ENCODE data around the gene ZMYND19.
A peak's percentile ranks its signal among the peaks of the same experiment; 100 is the strongest.

ZMYND19 gene

GRCh38 chr9:137621131-137621757 lies 30.9 kb upstream of the ZMYND19 start:
- H3K9me3 ChIP-seq: no peaks in the 10 kb centered on the region
- no peak for TF ChIP-seq CTCF (IDR thresholded peaks at IDR 0.05)
- H3K27ac ChIP-seq: no peak overlapping the region
- H3K4me3 ChIP-seq (ENCODE audit: low read depth in 1 of 2, low read length in 1 of 2): no peak overlapping the region
- peaks cover 7% of the 10 kb centered on the region for H3K36me3 ChIP-seq
- H3K27me3 ChIP-seq: no peaks in the 10 kb centered on the region
- H3K4me1 ChIP-seq (ENCODE audit: control insufficient read depth in 1 of 2, insufficient read depth in 1 of 2, low read depth in 1 of 2, low read length in 1 of 2): peaks cover 41 to 45% of the 10 kb centered on the region in 2 experiments

DNA sequence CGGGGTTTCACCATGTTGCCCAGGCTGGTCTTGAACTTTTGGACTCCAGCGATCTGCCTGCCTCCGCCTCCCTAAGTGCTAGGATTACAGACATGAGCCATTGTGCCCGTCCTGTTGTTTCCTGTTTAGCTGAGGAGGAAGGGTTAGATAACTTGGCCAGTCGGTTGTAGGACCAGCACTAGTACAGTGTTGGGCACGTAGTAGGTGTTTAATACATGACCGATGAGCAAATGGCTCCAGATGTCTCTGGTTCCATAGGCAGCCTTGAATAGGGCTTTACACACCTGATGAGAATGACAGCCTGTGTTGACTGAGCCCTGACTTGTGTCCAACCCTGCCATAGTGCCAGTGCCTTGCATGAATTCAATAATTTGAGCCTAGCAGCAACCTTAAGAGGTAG lies 30.3 kb upstream of the ZMYND19 start:
- Histone ChIP-seq H3K27ac (no peak overlapping the region), H3K4me3 (ENCODE audit: low read depth in 1 of 2, low read length in 1 of 2) (peak overlapping the region in 1 of 2 experiments; percentile 66), H3K4me1 (ENCODE audit: control insufficient read depth in 1 of 2, insufficient read depth in 1 of 2, low read depth in 1 of 2, low read length in 1 of 2) (peaks cover 35 to 38% of the 10 kb centered on the region in 2 experiments), H3K27me3 (no peaks in the 10 kb centered on the region), H3K9me3 (no peaks in the 10 kb centered on the region), H3K36me3 (peaks cover 14% of the 10 kb centered on the region)
- no peak for TF ChIP-seq CTCF (IDR thresholded peaks at IDR 0.05)

DNA sequence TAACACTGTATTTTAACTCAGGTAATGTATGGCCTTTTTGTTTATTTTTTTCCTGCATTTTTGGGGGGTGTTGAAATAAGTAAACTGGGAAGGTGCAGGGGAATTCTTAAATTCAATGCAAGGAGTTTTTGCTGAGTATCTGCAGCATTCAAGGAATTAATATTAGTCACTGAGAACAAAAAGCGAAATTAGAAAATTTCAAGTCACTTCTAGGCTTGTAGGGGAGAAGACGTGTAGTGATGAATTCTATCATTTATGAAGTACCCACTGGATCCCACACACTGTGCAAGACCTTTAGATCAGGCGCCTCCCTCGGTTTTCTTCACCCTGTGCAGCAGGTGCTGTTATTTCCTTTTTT lies 29.7 kb upstream of the ZMYND19 start:
- H3K4me1 ChIP-seq (ENCODE audit: control insufficient read depth in 1 of 2, insufficient read depth in 1 of 2, low read depth in 1 of 2, low read length in 1 of 2): peaks cover 29 to 33% of the 10 kb centered on the region in 2 experiments
- H3K9me3 ChIP-seq: no peaks in the 10 kb centered on the region
- H3K27me3 ChIP-seq: no peaks in the 10 kb centered on the region
- no peak for TF ChIP-seq CTCF (IDR thresholded peaks at IDR 0.05)
- H3K4me3 ChIP-seq (ENCODE audit: low read depth in 1 of 2, low read length in 1 of 2): peak overlapping the region; percentile 66 to 79
- peaks cover 19% of the 10 kb centered on the region for H3K36me3 ChIP-seq
- peak overlapping the region; percentile 84 for H3K27ac ChIP-seq

DNA sequence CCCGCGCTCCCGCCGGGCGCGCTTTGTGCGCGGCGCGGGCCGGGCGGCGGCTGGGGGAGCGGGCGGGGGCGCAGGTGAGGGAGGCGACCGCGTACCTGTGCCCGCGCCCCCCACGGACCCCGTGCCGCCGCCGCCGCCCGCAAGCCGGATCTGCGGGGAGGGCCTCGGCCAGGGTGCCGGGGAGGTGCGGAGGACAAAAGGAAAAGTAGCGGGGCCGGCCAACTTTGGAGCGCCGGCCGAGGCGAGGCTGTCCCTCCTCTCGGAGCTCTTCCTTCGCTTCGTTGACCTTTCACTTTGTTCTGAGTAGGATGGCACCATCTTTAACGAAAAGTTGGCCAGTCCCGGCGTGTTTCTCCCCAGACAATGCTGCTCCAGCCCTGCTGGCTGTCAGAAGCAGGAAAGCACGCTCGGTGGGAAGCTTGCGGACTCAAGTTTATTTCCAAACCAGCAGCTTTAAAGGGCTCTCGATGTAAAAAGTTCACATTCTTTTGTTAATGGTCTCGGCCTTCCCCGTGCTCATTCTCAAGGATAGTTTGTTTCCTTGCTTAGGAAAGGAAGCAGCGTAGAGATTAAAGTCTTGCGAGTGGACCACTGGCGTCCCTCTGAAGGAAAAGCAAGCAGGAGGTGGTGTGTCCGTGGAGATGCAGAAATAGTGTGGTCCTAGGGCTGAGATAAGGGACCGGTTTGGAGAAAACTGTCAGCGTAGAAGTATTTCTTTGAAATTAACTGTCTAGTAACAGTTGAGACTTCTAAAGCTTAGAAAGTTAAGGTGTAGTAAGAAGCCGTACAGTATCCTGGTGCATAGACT lies 29.1 kb upstream of the ZMYND19 start:
- peak overlapping the region; percentile 66 to 79 for H3K4me3 ChIP-seq (ENCODE audit: low read depth in 1 of 2, low read length in 1 of 2)
- H3K9me3 ChIP-seq: no peaks in the 10 kb centered on the region
- peak overlapping the region; percentile 84 for H3K27ac ChIP-seq
- no peak for TF ChIP-seq CTCF (IDR thresholded peaks at IDR 0.05)
- no peaks in the 10 kb centered on the region for H3K27me3 ChIP-seq
- peaks cover 26 to 29% of the 10 kb centered on the region in 2 experiments for H3K4me1 ChIP-seq (ENCODE audit: control insufficient read depth in 1 of 2, insufficient read depth in 1 of 2, low read depth in 1 of 2, low read length in 1 of 2)
- peaks cover 25% of the 10 kb centered on the region for H3K36me3 ChIP-seq

GRCh38 chr9:137618105-137619067 lies 28.1 kb upstream of the ZMYND19 start, which contains the start of gene EHMT1:
EHMT1 (plus strand) TSS chr9:137619005; CDS start chr9:137619029, 24 bp downstream.
- peak within 1 kb of the TSS; percentile 94 to 95 for H3K4me3 ChIP-seq (ENCODE audit: low read depth in 1 of 2, low read length in 1 of 2)
- TF ChIP-seq CTCF (IDR thresholded peaks at IDR 0.05): peak; percentile 38
- no peaks in the 10 kb centered on the region for H3K9me3 ChIP-seq
- H3K4me1 ChIP-seq (ENCODE audit: control insufficient read depth in 1 of 2, insufficient read depth in 1 of 2, low read depth in 1 of 2, low read length in 1 of 2): peaks cover 26 to 29% of the 10 kb centered on the region in 2 experiments
- H3K27ac ChIP-seq: peak within 1 kb of the TSS; percentile 84
- H3K36me3 ChIP-seq: peaks cover 36% of the 10 kb centered on the region
- no peaks in the 10 kb centered on the region for H3K27me3 ChIP-seq
